Left cardiac atrium (tissue), 4 donors: ENCODE results near the gene PITPNM3. TPM values are rescaled to one million over a fixed set of nuclear protein-coding genes. Genes with fewer than 3 reads are reported as not detected.

Source experiments
- ATAC-seq, 2 donors: fragments of 200-7000 bp; cut with Tn5 transposase; one replicate each; pipeline ENCODE4 v1.9.1; 2020; ENCODE audit warnings: mild to moderate bottlenecking in 2 of 2, moderate library complexity in 2 of 2
- DNase-seq: peaks from one replicate; pipeline ENCODE4 v3.0.0-alpha.2; 2020
- intact Hi-C, 2 donors: fragments of 100-400 bp; cut with DNase I; formaldehyde crosslinking; loops; one replicate each; pipeline versions ENCODE4 v1.14.1 to v1.15.1; 2022 to 2023
- total RNA-seq, 2 donors: library from RNA; stranded (reverse); fragmentation: NEBNext Ultra II Directional; extraction: Animal tissue kit (Norgen Biotek cat#: 25700); gene quantifications; one replicate each; pipeline ENCODE4 v1.2.1, GENCODE V29; 2021
- donor health status: DM: no; HTN: yes; CAD: no.
- donor health status: DM: no; HTN: yes; CAD: no; lungs with severe emphysema.
- donor health status: DM: yes; HTN: yes; CAD: no.
- donor health status: Dilated cardiomyopathy.

PITPNM3 gene
- total RNA-seq, 2 donors from 2014 or later = 3.1 to 3.4 TPM

DNA sequence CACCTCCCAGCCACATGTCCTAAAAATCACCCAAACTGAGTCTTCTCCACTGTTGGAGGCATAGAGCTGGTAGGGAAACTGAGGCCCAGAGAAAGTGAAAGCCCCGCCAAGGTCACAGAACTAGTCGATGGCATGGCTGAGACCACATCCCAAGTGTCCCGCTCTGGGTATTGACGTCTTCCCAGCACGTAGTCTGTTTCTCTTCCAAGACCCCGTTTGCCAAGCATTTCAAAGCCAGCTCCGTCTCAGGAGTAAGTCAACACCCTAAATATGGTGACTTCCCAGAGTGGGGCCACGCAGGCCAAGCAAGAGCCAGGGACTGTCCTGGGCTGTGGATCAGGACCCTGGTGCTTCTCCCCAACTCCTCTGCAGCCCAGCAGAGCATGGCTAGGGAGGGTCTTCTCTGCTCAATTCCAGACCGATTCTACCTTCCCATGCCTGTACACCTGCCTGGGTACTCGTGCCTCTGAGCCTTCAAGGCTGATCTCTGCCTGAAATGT lies 19.7 kb downstream of the PITPNM3 start:
- intact Hi-C loops = no loop called here
- no peak for ATAC-seq
- no peak for DNase-seq

DNA sequence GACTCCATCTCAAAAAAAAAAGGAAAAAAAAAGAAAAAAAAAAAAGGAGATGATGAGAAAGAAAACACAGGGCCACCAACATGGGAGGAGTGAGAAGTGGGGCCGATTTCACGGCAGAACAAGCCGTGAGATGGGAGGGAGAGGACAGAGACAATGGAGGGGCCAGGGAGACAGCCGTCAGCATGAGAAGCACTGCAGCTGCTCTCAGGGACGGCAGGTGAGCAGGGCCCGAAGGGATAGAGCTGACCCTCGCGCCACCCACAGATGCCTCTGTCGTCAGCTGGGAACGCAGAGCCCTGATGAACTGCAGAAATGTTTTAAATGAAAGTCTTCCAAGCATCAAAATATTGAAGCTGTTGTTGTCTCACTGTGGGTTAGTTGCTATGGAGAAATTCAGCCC lies 20.3 kb downstream of the PITPNM3 start:
- no peak for DNase-seq
- intact Hi-C loops = no loop called here
- no peak for ATAC-seq

DNA sequence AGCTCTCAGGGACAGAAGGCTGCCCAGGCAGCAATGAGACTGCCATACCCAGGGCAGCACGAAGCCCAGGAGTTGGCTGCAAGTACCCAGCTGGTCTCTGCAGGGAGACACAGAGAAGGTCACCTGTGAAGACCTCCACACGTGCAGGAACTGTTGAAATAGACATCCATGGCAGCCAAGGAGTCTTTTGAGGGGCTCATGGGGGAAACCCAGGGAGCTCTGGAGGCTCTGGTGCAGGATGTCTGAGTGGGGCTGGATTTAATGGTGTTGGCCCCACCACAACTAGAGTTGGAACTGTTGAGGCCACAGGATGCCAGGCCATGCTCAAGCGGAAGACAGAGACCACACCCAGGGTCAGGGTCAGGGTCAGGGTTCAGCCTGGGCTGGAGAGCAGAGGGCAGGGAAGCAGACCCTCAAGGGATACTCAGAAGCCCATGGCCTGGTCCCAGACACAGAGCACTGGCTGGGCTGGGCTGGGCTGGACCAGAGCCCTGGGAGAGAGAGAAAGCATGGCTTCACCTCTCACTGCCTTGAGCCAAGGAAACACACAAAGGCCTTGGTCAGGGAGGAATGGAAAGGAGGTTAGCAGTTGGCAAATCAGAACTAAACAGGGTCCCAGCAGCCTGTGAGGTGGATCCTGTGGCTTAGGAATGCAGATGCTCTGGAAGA lies 21.4 kb downstream of the PITPNM3 start:
- DNase-seq = no peak
- intact Hi-C loops = no loop called here
- ATAC-seq = no peak

DNA sequence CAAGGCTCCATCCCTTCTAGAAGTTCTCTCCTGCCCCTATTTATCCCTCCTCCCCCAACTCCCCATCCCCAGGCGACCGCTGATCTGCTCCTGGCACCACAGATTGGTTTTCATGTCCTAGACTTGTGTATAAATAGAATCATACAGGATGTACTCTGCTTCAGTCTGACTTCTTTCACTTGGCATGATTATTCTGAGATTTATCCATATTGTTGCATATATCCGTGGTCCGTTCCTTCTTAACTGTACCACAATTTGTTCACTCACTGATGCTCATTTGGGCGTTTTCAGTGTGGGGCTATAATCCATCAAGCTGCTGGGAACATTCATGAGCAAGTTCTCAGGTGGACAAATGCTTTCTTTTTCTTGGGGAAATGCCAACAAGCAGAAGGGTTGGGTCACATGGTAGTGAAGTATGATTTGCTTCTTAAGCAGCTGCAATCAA lies 23.9 kb downstream of the PITPNM3 start:
- DNase-seq (no peak), ATAC-seq (no peak)
- intact Hi-C loops = no loop called here

DNA sequence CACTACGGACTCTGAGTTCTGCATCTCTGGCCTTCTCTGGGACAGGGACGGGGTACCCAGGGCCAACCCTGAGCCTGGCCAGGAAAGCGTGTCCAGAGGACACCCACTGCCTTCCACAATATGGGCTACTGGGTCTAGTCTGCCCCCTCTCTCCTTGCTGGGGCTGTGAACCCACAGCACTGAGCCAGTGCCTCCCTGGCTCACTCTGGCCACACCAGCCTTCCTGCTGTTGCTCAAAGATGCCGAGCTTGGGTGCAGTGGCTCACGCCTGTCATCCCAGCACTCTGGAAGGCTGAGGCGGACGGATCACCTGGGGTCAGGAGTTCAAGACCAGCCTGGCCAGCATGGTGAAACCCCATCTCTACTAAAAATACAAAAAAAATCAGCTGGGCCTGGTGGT lies 24.8 kb downstream of the PITPNM3 start:
- ATAC-seq = no peak
- no peak for DNase-seq
- intact Hi-C loops = no loop called here

DNA sequence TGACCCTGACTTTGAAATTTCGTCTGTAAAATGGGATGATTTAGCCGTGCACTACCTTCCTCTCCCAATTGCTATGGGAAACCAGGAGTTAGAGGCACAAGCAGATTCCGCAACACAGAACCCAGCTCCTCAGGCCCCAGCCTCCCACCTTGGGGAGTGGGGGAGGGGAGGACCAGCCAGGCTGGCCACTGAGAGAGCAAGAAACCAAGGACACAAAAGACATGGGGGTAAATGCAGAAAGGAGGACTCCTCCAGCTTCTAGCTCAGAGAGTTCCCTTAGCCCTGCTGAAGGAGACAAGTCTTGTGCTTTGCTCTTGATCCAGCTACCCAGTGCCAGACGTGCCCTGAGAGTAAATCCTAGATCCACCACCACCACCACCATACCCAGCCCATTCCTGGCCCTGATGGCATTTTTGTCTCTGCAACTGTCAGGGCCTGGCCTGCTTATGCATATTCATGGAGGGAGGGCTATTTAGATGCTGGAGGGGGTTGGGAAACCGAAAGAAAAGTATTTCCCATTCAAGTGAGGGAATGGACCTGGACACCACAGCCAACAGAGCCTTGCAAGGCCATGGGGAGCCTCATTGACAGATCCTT lies 25.9 kb downstream of the PITPNM3 start:
- intact Hi-C loops = no loop called here
- DNase-seq = no peak
- no peak for ATAC-seq

DNA sequence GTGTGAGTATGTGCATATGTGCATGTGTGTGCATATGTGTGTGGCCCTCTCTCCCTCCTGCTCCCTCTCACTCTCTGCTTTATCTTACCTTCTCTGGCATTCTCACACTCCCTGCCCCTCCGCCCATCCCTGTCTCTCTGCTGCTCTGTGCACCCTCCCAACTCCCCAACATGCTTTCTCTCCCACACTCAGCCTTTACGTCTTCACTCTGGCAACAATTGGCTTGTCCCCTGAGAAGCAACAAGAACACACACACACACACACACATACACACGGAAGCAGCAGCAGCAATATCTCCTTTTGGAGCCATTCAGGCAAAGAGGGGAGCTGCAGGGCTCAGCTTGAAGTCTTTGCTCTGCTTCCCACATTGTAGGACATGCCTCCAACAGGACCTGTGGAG lies 27.8 kb downstream of the PITPNM3 start:
- no peak for DNase-seq
- ATAC-seq = no peak
- intact Hi-C loops = no loop called here

DNA sequence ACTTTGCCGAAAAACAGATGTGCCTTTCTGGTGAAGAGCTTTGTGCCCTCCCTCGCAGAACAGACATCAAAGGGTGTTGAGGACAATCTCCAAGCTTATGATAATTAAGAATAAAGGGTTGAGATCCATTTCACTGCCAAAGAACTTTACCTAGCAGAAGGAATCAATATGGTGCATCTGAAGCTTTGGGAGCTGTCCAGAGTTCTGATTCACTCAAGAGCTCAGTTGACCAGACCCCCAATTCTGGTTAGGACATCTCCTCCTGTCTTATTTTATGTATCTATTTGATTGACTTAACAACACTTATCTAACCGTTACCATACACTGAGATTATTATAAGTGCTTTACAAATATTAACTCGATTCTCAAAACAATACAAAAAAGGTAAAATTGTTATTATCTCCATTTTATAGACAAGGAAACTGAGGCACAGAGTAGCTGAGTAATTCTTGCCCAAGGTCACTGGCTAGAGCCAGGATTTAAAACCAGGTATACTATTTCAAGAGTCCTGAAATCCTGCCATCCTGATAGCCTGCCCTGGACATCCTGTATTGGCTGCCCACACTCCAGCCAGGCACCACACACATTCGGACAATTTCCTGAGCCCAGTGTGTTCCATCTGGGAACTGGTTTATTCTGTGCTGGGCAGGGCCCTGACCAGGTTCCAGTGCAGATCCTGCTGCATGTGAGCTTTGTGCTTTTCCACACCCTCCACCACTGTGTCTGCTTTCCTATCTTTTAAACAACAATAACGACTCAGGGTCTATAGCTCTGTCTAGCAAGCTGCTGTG lies 29.8 kb downstream of the PITPNM3 start:
- ATAC-seq (no peak), DNase-seq (no peak)
- intact Hi-C loops = no loop called here

DNA sequence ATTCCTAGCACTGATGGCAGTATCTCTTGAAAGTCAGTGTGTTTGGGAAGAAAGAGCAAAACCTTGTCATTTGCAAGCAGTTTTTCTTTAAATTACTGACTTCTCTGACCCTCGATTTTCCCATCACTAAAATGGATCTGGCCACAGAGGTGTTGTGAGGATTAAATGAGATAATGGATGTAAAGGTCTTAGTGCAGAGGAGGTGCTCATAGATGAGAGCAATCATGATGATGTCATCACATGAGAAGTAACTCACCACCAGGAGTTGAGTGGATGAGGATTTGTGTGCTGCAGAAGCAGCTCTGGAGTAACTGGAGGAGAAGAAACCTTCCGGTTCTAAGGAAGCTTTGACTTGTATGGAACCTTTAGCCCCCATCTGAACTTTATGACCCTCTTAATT lies 30.6 kb downstream of the PITPNM3 start:
- no peak for DNase-seq
- intact Hi-C loops = no loop called here
- no peak for ATAC-seq

DNA sequence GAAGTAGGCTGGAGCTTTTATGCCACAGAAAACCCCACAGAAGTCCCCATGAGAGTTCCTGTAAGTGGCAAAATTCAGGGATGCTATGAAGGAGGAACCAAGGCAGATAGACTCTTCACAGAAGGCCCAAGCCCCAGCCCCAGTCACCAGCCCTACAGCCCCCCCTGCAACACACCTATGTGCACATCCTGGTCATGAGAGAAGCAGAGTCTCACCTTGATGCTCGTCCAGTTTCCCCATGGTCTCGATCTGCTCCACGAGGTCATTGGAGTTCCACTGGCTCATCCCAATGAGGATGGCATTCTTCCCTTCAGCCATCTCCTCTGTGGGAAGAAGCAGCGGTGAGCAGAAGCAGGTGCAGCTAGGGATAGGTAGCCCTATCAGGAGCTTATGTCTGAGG lies 31.2 kb downstream of the PITPNM3 start:
- DNase-seq (no peak), ATAC-seq (no peak)
- intact Hi-C loops = no loop called here

DNA sequence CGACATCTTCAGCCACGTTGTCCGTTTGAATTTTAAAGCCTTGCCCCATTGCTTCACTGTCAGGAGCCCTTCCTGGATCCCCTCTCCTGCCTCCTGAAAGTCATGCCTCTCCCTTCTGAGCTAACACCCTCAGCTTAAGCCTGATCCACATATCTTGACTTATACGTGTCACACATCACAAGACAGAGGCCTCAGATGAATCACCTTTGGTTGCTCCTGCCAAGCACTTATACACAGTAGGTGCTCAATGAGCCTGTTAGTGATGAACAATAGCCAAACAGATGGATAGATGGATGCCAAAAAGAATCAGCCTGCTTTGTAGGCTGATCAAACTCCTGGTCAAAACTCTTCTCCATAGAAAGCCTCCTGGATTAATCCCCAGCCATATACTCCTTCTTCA lies 31.8 kb downstream of the PITPNM3 start:
- DNase-seq = no peak
- intact Hi-C loops = no loop called here
- no peak for ATAC-seq

DNA sequence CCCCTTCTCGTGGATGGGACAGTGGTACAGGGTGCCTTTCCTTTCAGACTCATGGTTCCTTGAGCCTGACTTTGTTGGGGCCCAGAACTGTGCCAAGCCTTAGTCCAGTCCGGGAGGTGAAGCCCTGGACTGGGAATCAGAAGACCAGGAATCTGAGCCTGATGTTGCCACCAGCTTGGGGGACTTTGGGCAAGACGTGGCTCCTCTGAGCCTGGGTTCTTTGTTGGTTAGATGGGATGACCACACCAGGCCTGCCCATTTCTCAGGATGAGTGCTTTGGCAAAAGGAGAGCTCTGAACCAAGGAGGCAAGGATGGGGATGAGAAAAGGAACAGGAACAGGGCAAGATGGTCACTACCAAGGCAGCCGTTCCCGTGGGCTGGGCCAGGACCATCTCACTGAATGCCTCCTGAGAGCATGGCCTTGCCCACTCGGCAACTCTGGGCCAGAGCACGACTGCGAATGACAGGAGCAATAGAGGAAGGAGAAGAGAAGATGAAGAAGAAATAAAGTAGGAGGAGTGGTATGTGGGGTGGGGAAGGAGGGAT lies 32.5 kb downstream of the PITPNM3 start:
- intact Hi-C loops = no loop called here
- DNase-seq (no peak), ATAC-seq (no peak)

DNA sequence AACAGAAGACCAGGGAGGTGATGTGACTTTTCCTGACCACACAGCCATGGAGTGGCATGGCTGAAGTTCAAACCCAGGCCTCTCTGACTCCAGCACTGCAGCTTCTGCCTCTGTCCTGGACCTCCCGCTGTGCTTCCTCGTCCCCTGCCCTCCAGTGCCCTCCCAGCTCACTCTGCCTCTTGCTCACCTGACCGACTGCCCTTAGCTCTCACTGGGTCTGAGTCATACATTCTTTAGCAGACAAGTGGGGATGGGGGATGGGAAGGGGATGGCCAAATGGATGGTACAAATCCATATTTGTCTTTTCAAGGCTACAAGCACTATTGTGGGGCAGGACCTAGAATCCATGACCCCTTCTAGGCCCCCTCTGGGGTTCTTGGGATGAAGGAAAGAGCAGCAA lies 33.0 kb downstream of the PITPNM3 start:
- intact Hi-C loops = no loop called here
- DNase-seq (no peak), ATAC-seq (peak in 1 of 2 donors; percentile 49)

DNA sequence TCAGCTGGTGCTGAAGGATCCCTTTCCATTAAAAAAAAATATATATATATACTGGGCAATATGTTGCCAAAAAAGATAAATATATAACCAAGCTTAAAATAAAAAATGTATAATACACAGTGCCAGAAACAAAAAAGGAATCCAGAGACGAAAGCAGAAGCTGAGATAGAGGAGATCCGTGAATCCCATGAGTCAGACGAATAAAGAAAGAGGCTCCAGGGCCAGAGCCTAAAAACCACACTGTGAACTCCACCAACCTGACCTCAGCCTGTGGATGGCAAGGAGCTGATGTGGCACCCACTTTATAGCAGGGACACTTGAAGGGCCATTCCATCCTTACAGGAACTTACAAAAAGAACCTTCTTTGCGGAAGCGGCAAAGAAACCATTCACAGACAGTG lies 34.8 kb downstream of the PITPNM3 start:
- ATAC-seq (no peak), DNase-seq (no peak)
- intact Hi-C loops = no loop called here

DNA sequence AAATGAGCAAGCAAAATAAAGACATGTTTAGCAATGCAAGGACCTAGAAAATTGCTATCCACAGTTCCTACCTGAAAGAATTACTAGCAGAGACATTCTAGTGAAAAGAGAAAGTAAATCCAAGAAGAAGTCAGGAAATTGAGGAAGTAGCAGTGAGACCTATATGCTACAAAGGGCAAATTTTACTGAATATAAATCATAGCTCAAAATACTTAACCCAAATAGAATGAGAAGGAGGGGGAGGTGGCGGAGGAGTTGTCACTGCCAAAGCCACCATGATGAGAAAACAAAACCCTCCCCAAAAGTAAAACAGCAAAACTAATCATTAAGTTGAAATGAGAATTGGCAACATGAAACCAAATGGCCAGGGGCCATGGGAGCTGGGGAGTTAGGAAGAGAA lies 39.3 kb downstream of the PITPNM3 start:
- ATAC-seq (no peak), DNase-seq (no peak)
- intact Hi-C loops = no loop called here

DNA sequence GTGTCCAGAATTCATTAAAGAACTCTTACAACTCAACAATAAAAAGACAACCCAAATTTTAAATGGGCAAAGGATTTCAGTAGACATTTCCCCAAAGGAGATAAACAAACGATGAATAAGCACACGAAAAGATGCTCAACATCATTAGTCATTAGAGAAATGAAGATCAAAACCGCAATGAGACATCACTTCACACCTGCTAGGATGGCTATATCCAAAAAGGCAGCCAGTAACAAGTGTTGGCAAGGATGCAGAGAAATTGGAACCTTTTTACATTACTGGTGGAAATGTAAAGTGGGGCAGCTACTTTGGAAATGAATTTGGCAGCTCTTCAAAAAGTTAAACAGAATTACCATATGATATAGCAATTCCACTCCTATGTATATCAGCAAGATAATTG lies 42.0 kb downstream of the PITPNM3 start:
- no peak for ATAC-seq
- intact Hi-C loops = no loop called here
- no peak for DNase-seq

DNA sequence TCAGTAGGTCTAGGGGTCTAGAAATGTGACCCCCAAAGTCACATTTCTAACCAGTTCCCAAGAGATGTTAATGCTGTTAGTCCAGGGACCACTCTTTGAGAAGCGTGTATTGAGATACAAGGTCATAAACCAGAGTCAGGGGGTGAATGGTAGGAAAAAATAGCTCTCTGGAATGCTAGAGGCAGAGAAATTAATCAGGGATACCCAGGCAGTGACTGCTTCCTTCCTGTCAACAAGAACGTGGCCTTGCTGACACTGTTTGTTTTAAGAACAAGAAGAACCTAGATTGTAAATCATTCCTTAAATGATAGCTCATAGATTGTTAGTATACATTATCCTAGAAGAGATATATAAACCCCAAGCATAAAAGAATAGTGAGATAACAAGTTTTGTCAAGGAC lies 43.8 kb downstream of the PITPNM3 start:
- ATAC-seq (no peak), DNase-seq (no peak)
- intact Hi-C loops = no loop called here

DNA sequence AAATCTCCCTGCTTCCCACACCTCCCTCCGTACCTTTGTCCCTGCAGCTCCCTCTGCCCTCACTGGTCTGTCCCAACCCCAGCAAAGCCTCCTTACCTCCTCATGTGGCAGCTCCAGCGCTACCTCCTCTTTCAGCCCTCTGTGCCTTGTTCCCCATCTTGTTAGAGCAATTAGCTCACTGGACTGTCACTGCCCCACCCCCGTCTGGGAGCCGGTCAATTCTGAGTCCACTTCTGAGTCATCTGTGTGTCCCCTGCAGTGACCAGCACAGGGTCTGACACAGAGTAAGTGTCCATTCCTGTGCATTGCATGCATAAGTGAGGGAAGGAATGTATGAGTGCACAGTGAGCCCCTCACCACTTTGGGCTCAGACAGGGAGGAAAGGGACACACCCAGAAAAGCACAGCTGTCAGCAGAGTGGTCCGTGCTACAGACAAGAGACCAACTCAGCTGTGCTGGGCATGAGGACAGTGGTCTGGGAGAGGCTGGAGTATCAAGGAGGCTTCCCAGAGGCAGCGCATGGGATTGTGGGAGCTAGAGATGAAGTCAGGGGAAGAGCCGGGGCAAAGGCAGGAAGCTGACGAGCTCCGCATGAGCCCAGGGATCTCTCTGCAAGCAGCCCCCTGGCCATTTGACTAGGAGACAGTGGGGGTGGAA lies 45.9 kb downstream of the PITPNM3 start:
- intact Hi-C loops = no loop called here
- DNase-seq (no peak), ATAC-seq (no peak)

DNA sequence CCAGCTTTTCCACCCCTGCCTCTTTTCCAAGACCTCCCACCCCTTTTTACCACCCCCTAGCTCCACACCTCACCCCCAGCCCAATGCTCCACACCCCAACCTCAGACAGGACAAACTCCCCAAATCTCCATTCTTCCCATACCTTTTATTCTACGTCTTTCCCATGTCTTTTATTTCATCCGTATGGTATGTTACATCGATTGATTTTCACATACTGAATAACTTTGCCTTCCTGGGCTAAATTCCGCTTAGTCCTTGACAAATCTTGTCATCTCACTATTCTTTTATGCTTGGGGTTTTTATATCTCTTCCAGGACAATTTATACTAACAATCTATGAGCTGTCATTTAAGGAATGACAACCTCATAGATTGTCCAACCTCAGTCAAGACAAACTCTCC lies 46.4 kb downstream of the PITPNM3 start:
- intact Hi-C loops = no loop called here

More for the DNA sequence above, 46.4 kb downstream of the PITPNM3 start:
- DNase-seq = no peak
- ATAC-seq = no peak
